GM23338 (cell line): ENCODE measurements around the gene CNTNAP1.

Source experiments
- CTCF ChIP-seq, 2 experiments: fragments of 200-600 bp in 1 of 2; sonication (generic) in 1 of 2; conservative IDR thresholded peaks; 2 replicates each; pipeline versions ENCODE4 v1.5.1 to v1.6.1; 2016 to 2017; ENCODE audit warnings: antibody characterized with exemption in 2 of 2, low read depth in 2 of 2, mild to moderate bottlenecking in 2 of 2, moderate library complexity in 1 of 2
- REST ChIP-seq: IDR thresholded peaks from one replicate; pipeline ENCODE4 v1.6.1; 2018; ENCODE audit warnings: antibody characterized with exemption; ENCODE audit not compliant: unreplicated experiment
- STAT1 ChIP-seq: IDR thresholded peaks from one replicate; pipeline ENCODE4 v1.6.1; 2016; ENCODE audit warnings: antibody characterized with exemption; ENCODE audit not compliant: unreplicated experiment

- no peak for TF ChIP-seq CTCF (conservative IDR thresholded peaks at IDR 0.05; ENCODE audit: low read depth in 2 of 2)
- no peak for TF ChIP-seq REST
- no peak for TF ChIP-seq STAT1
Measured at GRCh38 chr17:42675348-42675964, 6.9 kb upstream of the CNTNAP1 start.
